SK-N-MC (cell line): Measurements from ENCODE around the gene ZNF423.

Experiments used
- DNase-seq: peaks from one replicate; pipeline ENCODE4 v3.0.0-alpha.2; 2011; ENCODE audit warnings: low read depth, low spot score
- H3K27ac ChIP-seq: fragments of 200-600 bp; sonication (generic); 2 replicates; pipeline ENCODE4 v1.5.1; 2016; ENCODE audit warnings: mixed run types
- H3K36me3 ChIP-seq: fragments of 200-600 bp; sonication (generic); 2 replicates; pipeline ENCODE4 v1.6.1; 2017; ENCODE audit warnings: antibody characterized with exemption, low read length, mixed read lengths; ENCODE audit not compliant: insufficient read depth
- H3K4me3 ChIP-seq: fragments of 200-600 bp; sonication (generic); 2 replicates; pipeline ENCODE4 v1.5.1; 2016
- H3K9ac ChIP-seq: fragments of 200-600 bp; sonication (generic); 2 replicates; pipeline ENCODE4 v1.8.0; 2017; ENCODE audit warnings: mixed run types, mixed read lengths; ENCODE audit not compliant: insufficient read length
- H3K9me3 ChIP-seq: fragments of 200-600 bp; sonication (generic); 2 replicates; pipeline ENCODE4 v1.6.1; 2017; ENCODE audit warnings: low read depth, mild to moderate bottlenecking, antibody characterized with exemption, low read length, moderate library complexity, mixed read lengths
- EZH2 ChIP-seq: fragments of 200-600 bp; sonication (generic); IDR thresholded peaks from one replicate; pipeline ENCODE4 v1.6.1; 2017; ENCODE audit warnings: antibody characterized with exemption
- FOXP2 ChIP-seq: optimal IDR thresholded peaks from 2 replicates; pipeline ENCODE3; 2011; ENCODE audit warnings: mild to moderate bottlenecking, moderate library complexity; ENCODE audit not compliant: insufficient read depth; ENCODE audit errors: extremely low read length, control extremely low read depth
- POLR2AphosphoS5 ChIP-seq: IDR thresholded peaks from 2 replicates; pipeline ENCODE4 v1.6.1; 2012; ENCODE audit warnings: mild to moderate bottlenecking, low read depth, low read length, borderline replicate concordance

Gene ZNF423

DNA sequence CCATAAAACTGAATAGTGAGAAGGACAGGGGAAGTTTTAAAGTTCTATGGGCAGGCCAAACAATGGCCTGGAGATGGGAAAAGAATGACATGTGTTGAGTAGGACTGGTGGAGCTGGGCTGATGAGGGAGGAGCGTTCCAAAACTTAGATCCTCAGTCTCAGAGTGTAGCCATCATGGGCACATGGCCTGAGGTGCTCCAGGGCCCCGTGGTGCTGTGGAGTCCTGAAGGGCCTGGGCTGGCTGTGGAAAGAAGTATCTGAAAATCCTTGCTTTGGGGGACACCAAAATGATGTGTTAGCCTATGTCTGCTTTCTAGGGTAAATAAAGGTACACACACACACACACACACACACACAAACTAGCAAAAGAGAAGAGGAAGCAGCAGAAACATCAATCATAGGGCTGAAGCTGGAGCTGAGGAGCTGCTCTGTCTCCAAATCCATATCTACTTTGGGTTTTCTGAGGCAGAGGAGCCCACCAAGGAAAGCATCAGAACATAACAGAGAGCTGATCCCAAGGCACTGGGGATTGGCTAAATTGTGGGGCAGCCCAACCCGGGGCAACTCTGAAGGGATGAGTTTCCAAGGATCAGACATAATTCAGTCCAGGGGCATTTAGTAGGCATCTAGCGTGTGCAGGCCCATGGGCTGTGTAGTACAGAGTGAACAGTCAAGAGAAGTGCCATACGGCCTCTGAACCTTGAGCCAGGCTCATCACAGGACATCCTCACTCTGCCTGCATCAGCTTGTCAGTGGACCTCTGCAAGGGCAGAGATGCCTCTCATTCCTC lies 397.1 kb downstream of the ZNF423 start:
- Histone ChIP-seq H3K9me3 (no peaks in the 10 kb centered on the region), H3K36me3 (no peaks in the 10 kb centered on the region), H3K9ac (no peak overlapping the region), H3K27ac (no peak overlapping the region), H3K4me3 (no peak overlapping the region)
- TF ChIP-seq FOXP2 (no peak), POLR2AphosphoS5 (no peak), EZH2 (no peak)
- DNase-seq, result no peak

DNA sequence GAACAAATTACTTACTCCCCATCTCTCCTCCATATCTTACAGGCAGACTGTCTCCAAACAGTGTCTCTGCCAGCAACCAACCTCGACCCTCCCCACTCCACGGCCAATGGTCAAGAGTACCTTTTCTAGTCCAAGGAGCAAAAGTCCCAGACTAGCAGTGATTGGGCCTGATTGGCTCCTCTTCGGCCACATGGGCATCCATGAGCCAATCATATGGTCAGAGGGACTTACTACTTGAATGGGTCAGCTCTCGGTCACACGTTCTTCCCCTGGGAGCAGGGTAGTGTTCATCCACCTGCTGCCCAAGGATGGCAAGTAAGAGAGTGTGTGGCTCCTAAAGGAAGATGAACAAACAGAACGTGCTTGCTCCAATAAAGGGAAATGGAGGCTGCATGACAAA lies 397.7 kb downstream of the ZNF423 start:
- DNase-seq, result no peak
- Histone ChIP-seq H3K9me3 (no peaks in the 10 kb centered on the region), H3K27ac (no peak overlapping the region), H3K36me3 (no peaks in the 10 kb centered on the region), H3K9ac (no peak overlapping the region), H3K4me3 (no peak overlapping the region)
- no peak for TF ChIP-seq FOXP2
- no peak for TF ChIP-seq POLR2AphosphoS5
- TF ChIP-seq EZH2, result no peak

DNA sequence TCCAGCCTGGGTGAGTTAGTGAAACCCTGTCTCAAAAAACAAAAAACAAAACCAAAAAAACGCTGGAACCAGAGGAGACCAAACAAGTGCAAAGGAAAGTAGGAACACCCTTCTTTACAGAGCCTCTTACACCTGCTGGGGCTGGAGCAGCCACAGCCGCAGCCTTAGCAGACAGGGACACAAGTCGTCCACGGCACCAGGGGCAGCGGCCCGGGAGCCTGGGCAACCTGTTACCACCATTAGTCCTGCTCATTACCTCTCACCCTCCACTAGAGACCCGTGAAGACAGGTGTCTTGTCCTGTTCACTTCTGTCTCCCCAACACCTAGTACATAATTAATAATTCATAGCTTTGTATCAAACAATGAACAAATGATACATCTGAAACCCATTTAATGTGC lies 398.7 kb downstream of the ZNF423 start:
- TF ChIP-seq EZH2, result no peak
- no peak for TF ChIP-seq POLR2AphosphoS5
- TF ChIP-seq FOXP2, result no peak
- no peak for DNase-seq
- Histone ChIP-seq H3K9ac (no peak overlapping the region), H3K9me3 (no peaks in the 10 kb centered on the region), H3K4me3 (no peak overlapping the region), H3K27ac (no peak overlapping the region), H3K36me3 (no peaks in the 10 kb centered on the region)

DNA sequence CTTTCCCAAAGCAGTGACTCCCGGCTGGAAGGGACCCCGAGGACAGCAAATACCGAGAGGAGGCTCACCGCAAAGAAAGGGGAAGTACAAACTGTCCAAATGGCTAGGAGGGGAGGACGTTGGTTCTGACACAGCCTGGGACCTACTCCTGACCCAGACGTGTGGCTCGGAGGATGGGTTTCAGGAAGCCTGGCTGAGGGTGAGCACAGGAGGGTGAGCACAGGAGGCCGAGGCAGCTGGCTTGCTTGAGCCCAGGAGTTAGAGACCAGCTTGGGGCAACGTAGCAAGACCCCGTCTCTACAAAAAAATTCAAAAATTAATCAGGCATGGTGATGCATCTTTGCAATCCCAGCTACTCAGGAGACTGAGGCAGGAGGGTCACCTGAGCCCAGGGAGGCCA lies 399.1 kb downstream of the ZNF423 start:
- Histone ChIP-seq H3K27ac (no peak overlapping the region), H3K4me3 (no peak overlapping the region)
- TF ChIP-seq POLR2AphosphoS5 (no peak), EZH2 (no peak), FOXP2 (no peak)

DNA sequence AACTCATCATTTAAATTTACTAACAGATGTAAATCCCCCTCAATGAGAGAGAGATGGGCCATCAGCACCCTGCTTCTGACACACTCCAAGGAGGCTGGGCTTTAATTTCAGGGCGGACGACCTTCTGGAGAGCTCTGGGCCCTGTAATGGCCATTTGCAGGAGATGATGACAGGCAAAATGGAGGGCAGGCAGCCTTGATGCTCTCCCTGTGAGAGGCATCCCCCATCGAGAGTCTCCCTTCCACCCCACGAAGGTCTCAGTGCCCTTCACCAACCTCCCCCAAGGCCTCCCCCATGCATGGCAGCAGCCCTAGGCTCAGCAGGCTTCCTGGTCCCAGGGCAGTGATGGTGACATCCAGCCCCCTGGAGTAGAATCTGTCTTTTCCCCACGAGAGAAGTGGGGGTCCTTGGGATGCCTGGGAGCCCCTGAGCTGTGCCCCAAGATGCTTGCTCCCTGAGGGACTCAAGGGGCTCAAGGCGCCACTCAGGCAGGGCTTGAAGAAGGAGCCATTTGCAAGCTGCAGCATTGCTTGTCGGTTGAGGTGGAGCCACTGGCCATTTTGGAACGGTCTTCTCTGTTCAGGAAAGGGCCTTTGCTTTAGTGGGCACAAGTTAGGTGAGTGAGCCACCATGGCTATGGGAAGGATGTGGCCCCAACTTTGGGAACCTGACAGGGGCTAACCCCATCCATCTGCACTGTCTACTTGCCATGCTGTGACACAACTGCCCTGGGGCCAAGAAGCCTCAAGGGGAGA lies 399.7 kb downstream of the ZNF423 start:
- no peak overlapping the region for H3K9ac ChIP-seq
- H3K4me3 ChIP-seq, result no peak overlapping the region
- no peak for DNase-seq
- no peak for TF ChIP-seq FOXP2
- TF ChIP-seq POLR2AphosphoS5, result no peak
- TF ChIP-seq EZH2, result no peak
- H3K27ac ChIP-seq, result no peak overlapping the region
- no peaks in the 10 kb centered on the region for H3K9me3 ChIP-seq
- no peaks in the 10 kb centered on the region for H3K36me3 ChIP-seq

More for the DNA sequence above, 399.1 kb downstream of the ZNF423 start:
- no peaks in the 10 kb centered on the region for H3K36me3 ChIP-seq
- no peak for DNase-seq
- H3K9me3 ChIP-seq, result no peaks in the 10 kb centered on the region
- no peak overlapping the region for H3K9ac ChIP-seq

DNA sequence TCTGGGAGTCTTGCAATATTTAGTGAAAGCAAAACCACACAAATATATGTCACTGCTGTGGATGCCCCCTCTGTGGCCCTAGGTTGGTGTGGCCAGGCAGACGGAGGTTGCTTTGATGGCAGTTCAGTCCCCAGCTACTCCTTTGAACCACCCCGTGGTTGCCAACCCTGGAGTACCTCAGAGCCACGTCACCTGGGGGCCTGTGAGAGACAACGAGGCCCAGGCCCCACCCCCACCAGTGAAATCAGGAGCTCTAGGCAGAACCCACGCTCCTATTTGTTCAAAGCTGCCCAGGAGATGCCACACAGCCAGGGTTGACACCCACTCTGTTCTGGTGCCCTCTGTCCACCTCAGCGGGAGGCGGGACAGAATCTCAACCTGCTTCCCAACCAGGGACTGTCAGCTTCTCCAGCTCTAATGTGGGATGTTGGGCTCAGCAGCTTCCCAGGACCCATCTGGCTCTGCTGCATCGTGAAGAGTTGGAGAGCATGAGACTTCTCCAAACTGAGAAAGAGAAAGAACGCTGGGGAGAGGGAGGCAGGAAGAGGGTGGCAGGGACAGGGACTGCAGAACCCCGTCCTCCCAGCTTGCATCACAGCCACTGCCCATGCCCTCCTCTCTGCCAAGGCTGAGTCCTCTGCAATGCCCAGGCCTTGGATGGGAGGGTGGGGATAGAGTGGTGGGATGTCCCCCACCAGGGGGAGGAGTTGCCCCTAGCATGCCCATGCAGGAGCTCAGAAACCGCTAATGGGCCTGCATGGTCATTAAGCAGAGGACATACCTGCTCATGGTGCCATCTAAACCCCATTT lies 400.5 kb downstream of the ZNF423 start:
- no peak overlapping the region for H3K4me3 ChIP-seq
- no peak for DNase-seq
- no peaks in the 10 kb centered on the region for H3K9me3 ChIP-seq
- H3K36me3 ChIP-seq, result no peaks in the 10 kb centered on the region
- no peak overlapping the region for H3K9ac ChIP-seq
- TF ChIP-seq POLR2AphosphoS5, result no peak
- no peak for TF ChIP-seq FOXP2
- no peak for TF ChIP-seq EZH2
- no peak overlapping the region for H3K27ac ChIP-seq

DNA sequence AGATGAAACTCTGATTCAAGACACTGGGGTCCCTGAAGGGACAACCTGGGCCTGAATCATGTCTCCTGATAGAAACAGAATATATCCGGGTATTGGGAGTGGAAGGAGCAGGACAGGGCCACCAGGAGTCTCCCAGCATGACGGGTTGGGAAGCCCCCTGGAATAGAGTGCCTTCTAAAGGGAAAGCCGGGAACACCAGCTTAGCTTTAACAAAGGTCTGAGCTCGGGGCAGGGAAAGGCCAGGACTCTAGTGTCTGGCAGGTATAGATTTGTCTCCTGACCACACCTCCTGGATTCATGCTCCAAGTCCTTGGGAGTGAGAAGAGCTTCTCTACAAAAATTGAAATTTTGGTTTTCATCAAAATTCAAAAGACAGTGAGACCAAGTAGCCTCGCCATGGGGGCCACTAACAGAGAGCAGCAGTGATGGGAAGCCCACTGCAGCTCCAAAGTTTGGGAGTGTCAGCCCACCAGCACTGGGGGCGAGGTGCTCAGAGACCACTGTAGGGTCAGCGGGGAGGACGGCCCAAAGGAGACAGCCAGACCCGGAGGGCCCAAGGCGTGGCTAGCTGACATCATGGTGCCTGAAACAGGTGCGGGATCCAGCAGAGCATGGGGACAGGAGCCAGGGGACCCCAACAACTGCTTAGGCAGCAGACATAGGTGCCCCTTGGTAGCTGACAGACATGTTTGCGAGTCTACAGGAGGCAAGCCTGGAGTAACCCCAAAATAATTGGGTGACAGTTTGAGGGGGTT lies 401.3 kb downstream of the ZNF423 start:
- DNase-seq, result no peak
- H3K9me3 ChIP-seq, result no peaks in the 10 kb centered on the region
- H3K36me3 ChIP-seq, result no peaks in the 10 kb centered on the region
- H3K4me3 ChIP-seq, result no peak overlapping the region
- no peak overlapping the region for H3K9ac ChIP-seq
- TF ChIP-seq FOXP2, result no peak
- TF ChIP-seq POLR2AphosphoS5, result no peak
- no peak for TF ChIP-seq EZH2
- H3K27ac ChIP-seq, result no peak overlapping the region
